Measurements from ENCODE around the gene UBXN1.

- no peak for TF ChIP-seq CTCF (IDR thresholded peaks at IDR 0.05)
- no peak for TF ChIP-seq POLR2A (IDR thresholded peaks at IDR 0.05)
These were observed 37.9 kb upstream of the UBXN1 start for GRCh38 chr11:62716816-62717215.

All from thyroid gland (tissue), 4 donors.